ENCODE measurements around the gene S100A10. TPM values are rescaled to one million over a fixed set of nuclear protein-coding genes. Genes with fewer than 3 reads are reported as not detected.

The S100A10 gene
- total RNA-seq, 1 experiment from 2014 or later, result 160 TPM

DNA sequence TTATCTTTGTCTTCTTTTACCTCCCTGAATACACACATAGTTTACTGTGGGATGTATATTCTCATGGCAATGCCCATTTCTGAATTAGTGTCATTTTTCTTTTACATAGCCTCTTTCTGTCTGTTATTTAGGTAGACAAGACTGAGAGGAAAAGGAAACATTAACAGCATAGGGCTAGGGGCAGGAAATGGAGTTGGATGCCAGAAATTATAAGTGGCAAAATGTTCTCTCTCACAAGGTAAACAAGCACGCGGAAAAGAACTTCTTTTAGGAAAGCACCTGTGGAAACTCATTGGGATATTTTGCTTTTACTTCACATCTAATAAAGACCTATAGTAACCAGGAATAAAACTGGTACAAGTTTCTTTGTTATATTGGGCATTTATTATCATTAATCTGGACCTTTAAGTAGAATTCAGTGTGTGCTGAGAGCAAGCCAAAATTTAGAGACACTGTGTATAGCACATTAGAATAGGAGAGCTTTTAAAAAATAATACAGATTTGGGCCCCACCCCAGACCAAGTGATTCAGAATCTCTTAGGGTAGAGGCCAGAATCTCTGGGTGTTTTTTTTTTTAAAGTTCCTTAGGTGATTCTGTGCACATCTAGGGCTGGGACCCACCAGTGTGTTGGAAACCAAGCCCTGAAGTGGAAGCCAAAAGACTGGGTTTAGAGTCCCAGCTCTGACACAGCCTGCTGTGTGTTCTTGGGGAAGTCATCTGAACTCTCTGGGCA, 32.7 kb downstream of the S100A10 start:
- H3T11ph ChIP-seq (ENCODE audit: low read length), result no peak overlapping the region
- H3K4me2 ChIP-seq (ENCODE audit: insufficient read depth, insufficient read length, low read length), result no peak overlapping the region
- H4K8ac ChIP-seq (replicated peaks; ENCODE audit: insufficient read length, low read depth, low read length), result no peak overlapping the region
- Mint-ChIP-seq H3K36me3 (ENCODE audit: insufficient read depth in 1 of 3, low read depth in 3 of 3) (no peaks in the 10 kb centered on the region), H3K4me1 (no peaks in the 10 kb centered on the region), H3K27me3 (ENCODE audit: low read depth) (no peaks in the 10 kb centered on the region), H3K4me3 (no peak overlapping the region), H3K9me3 (no peaks in the 10 kb centered on the region), H3K27ac (no peak overlapping the region)
- H2AFZ ChIP-seq (ENCODE audit: low read length), result no peak overlapping the region
- no peak overlapping the region for H2BK15ac ChIP-seq (ENCODE audit: low read depth, low read length)
- DNase-seq, result no peak
- H3K56ac ChIP-seq (ENCODE audit: insufficient read length, low read depth, low read length), result no peak overlapping the region
- no peak overlapping the region for H2AK5ac ChIP-seq (ENCODE audit: insufficient read length, low read length)
- no peaks in the 10 kb centered on the region for H3K23me2 ChIP-seq (ENCODE audit: insufficient read length, low read depth, low read length, poor library complexity, severe bottlenecking)
- no peaks in the 10 kb centered on the region; the same call in 1 of the 2 replicates for H3K27me3 ChIP-seq (ENCODE audit: insufficient read depth, low read length)
- H3K79me1 ChIP-seq (ENCODE audit: insufficient read depth, low read depth, low read length, poor library complexity, severe bottlenecking), result no peaks in the 10 kb centered on the region
- no peak overlapping the region for H2BK120ac ChIP-seq (ENCODE audit: low read depth, low read length, poor library complexity, severe bottlenecking)
- H3K27ac ChIP-seq (ENCODE audit: insufficient read length, low read depth, low read length), result no peak overlapping the region
- H3K4ac ChIP-seq (ENCODE audit: low read depth, low read length), result no peak overlapping the region
- H3K23ac ChIP-seq (ENCODE audit: insufficient read length, low read depth, low read length), result no peak overlapping the region
- WGBS (ENCODE audit: extremely low coverage, insufficient read length, low lambda C conversion rate), result no CpG with 5 or more reads among the region's 2 CpGs
- no peak overlapping the region for H2BK5ac ChIP-seq (ENCODE audit: insufficient read length, low read length)
- H3K9ac ChIP-seq (ENCODE audit: extremely low read depth, insufficient read length, low read length), result no peak overlapping the region
- no peak overlapping the region for H2BK12ac ChIP-seq (ENCODE audit: insufficient read length, low read depth, low read length)
- H3K9me3 ChIP-seq (ENCODE audit: control insufficient read depth, low read depth, low read length), result no peaks in the 10 kb centered on the region
- H2BK20ac ChIP-seq (ENCODE audit: low read depth, low read length, poor library complexity, severe bottlenecking), result no peak overlapping the region
- H4K91ac ChIP-seq (ENCODE audit: insufficient read length, low read depth, low read length), result no peak overlapping the region
- H3K18ac ChIP-seq (ENCODE audit: insufficient read length, low read depth, low read length), result no peak overlapping the region
- H3K4me1 ChIP-seq (ENCODE audit: insufficient read depth, low read length), result no peaks in the 10 kb centered on the region
- H3K14ac ChIP-seq (ENCODE audit: insufficient read depth, low read length), result no peak overlapping the region
- no peaks in the 10 kb centered on the region for H4K20me1 ChIP-seq (ENCODE audit: control insufficient read depth, insufficient read depth, insufficient read length)
- no peaks in the 10 kb centered on the region for H3K79me2 ChIP-seq (ENCODE audit: insufficient read depth, low read length)
- TF ChIP-seq, protein P1, sequence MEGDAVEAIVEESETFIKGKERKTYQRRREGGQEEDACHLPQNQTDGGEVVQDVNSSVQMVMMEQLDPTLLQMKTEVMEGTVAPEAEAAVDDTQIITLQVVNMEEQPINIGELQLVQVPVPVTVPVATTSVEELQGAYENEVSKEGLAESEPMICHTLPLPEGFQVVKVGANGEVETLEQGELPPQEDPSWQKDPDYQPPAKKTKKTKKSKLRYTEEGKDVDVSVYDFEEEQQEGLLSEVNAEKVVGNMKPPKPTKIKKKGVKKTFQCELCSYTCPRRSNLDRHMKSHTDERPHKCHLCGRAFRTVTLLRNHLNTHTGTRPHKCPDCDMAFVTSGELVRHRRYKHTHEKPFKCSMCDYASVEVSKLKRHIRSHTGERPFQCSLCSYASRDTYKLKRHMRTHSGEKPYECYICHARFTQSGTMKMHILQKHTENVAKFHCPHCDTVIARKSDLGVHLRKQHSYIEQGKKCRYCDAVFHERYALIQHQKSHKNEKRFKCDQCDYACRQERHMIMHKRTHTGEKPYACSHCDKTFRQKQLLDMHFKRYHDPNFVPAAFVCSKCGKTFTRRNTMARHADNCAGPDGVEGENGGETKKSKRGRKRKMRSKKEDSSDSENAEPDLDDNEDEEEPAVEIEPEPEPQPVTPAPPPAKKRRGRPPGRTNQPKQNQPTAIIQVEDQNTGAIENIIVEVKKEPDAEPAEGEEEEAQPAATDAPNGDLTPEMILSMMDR (conservative IDR thresholded peaks at IDR 0.05), result no peak
- H4K5ac ChIP-seq (ENCODE audit: insufficient read length, low read depth, low read length), result no peak overlapping the region

Measured in H9 (cell line).